Tibial nerve (tissue), 4 donors: Measurements from ENCODE around the gene RAB40B. TPM values are rescaled to one million over a fixed set of nuclear protein-coding genes. Genes with fewer than 3 reads are reported as not detected.

ENCODE experiments used
- DNase-seq, 2 donors: peaks; one replicate each; pipeline ENCODE4 v3.0.0-alpha.2; 2019; ENCODE audit warnings: low spot score in 2 of 2
- H3K27ac ChIP-seq, 4 donors: fragments of 200-600 bp; sonication (generic) in 3 of 4; one replicate each; pipeline ENCODE4 v1.5.1; 2017 to 2019; ENCODE audit warnings: mild to moderate bottlenecking in 1 of 4
- H3K27me3 ChIP-seq, 2 donors: fragments of 200-600 bp; sonication (generic) in 1 of 2; one replicate each; pipeline versions ENCODE4 v1.5.1 to v1.6.0; 2017 to 2019
- H3K36me3 ChIP-seq, 3 donors: fragments of 200-600 bp; sonication (generic); one replicate each; pipeline ENCODE4 v1.5.1; 2018 to 2019
- H3K4me1 ChIP-seq, 4 donors: fragments of 200-600 bp; sonication (generic) in 3 of 4; one replicate each; pipeline ENCODE4 v1.5.1; 2017 to 2019
- H3K4me3 ChIP-seq, 4 donors: fragments of 200-600 bp; sonication (generic) in 3 of 4; one replicate each; pipeline ENCODE4 v1.5.1; 2017 to 2019; ENCODE audit warnings: mild to moderate bottlenecking in 1 of 4, moderate library complexity in 1 of 4
- H3K9me3 ChIP-seq, 4 donors: fragments of 200-600 bp; sonication (generic) in 3 of 4; one replicate each; pipeline ENCODE4 v1.5.1; 2017 to 2019
- CTCF ChIP-seq, 5 experiments: fragments of 200-600 bp in 3 of 5; fragments of 450-650 bp in 2 of 5; sonication (generic) in 3 of 5; IDR thresholded peaks; one replicate each; pipeline ENCODE4 v1.5.1; 2016 to 2019; ENCODE audit warnings: antibody characterized with exemption in 5 of 5, mild to moderate bottlenecking in 3 of 5, moderate library complexity in 2 of 5
- EP300 ChIP-seq, 2 donors: sonication (generic); formaldehyde crosslinking; IDR thresholded peaks; one replicate each; pipeline ENCODE4 v1.6.1; 2017; ENCODE audit warnings: antibody characterized with exemption in 2 of 2, mild to moderate bottlenecking in 1 of 2
- POLR2A ChIP-seq, 2 donors: fragments of 450-650 bp; IDR thresholded peaks; one replicate each; pipeline ENCODE4 v1.6.1; 2017; ENCODE audit warnings: antibody characterized with exemption in 2 of 2, mild to moderate bottlenecking in 2 of 2, moderate library complexity in 2 of 2
- WGBS, 2 donors: methylation state at CpG; one replicate each; pipeline ENCODE4 v1.1.5; 2018; 5-methylcytosine and 5-hydroxymethylcytosine counted together
- total RNA-seq, 4 donors: library from RNA; depleted of rRNA; stranded (reverse); fragments of >200 nt; gene quantifications; one replicate each; pipeline ENCODE4 v1.1.0, GENCODE V29; 2016

RAB40B gene
- total RNA-seq, 4 donors from 2014 or later: 27.3 to 39.0 (median 36.7) TPM

- no peak for DNase-seq
- H3K9me3 ChIP-seq: peaks cover 0 to 8% (median 0%) of the 10 kb centered on the region in 4 donors
- no peak overlapping the region for H3K27ac ChIP-seq
- peaks cover 0 to 64% (median 5%) of the 10 kb centered on the region in 3 donors for H3K36me3 ChIP-seq
- WGBS, 2 donors: 89 to 92% methylated on average over 12 to 13 of the region's 13 CpGs
- peaks cover 0 to 24% (median 14%) of the 10 kb centered on the region in 4 donors for H3K4me1 ChIP-seq
- TF ChIP-seq CTCF (IDR thresholded peaks at IDR 0.05) (no peak), EP300 (IDR thresholded peaks at IDR 0.05) (no peak), POLR2A (IDR thresholded peaks at IDR 0.05) (no peak)
- no peak overlapping the region for H3K4me3 ChIP-seq
- no peaks in the 10 kb centered on the region for H3K27me3 ChIP-seq
Measured at GRCh38 chr17:82732118-82732743, 33.7 kb upstream of the RAB40B start.

- Histone ChIP-seq H3K4me1 (peaks cover 0 to 4% (median 1%) of the 10 kb centered on the region in 4 donors), H3K27ac (no peak overlapping the region), H3K4me3 (no peak overlapping the region), H3K36me3 (peaks cover 0 to 88% (median 10%) of the 10 kb centered on the region in 3 donors), H3K9me3 (peaks cover 0 to 8% (median 0%) of the 10 kb centered on the region in 4 donors), H3K27me3 (no peaks in the 10 kb centered on the region)
- no peak for DNase-seq
- TF ChIP-seq CTCF (IDR thresholded peaks at IDR 0.05) (no peak), EP300 (IDR thresholded peaks at IDR 0.05) (no peak), POLR2A (IDR thresholded peaks at IDR 0.05) (no peak)
- 86 to 90% methylated on average over 47 of the region's 48 CpGs for WGBS, 2 donors
Measured at GRCh38 chr17:82729479-82730260, 31.2 kb upstream of the RAB40B start.

- TF ChIP-seq CTCF (IDR thresholded peaks at IDR 0.05) (no peak), POLR2A (IDR thresholded peaks at IDR 0.05) (no peak), EP300 (IDR thresholded peaks at IDR 0.05) (no peak)
- WGBS, 2 donors: 95 to 99% methylated on average over 5 to 10 of the region's 10 CpGs
- peaks cover 0 to 97% (median 6%) of the 10 kb centered on the region in 3 donors for H3K36me3 ChIP-seq
Measured at GRCh38 chr17:82726427-82726826, 27.9 kb upstream of the RAB40B start.

GRCh38 chr17:82723169-82723807, 24.8 kb upstream of the RAB40B start:
- H3K27me3 ChIP-seq: no peaks in the 10 kb centered on the region
- DNase-seq: no peak
- peaks cover 2 to 98% (median 6%) of the 10 kb centered on the region in 3 donors for H3K36me3 ChIP-seq
- H3K27ac ChIP-seq: no peak overlapping the region
- TF ChIP-seq POLR2A (IDR thresholded peaks at IDR 0.05) (no peak), CTCF (IDR thresholded peaks at IDR 0.05) (no peak), EP300 (IDR thresholded peaks at IDR 0.05) (no peak)
- H3K4me3 ChIP-seq: no peak overlapping the region
- H3K9me3 ChIP-seq: no peaks in the 10 kb centered on the region
- H3K4me1 ChIP-seq: peaks cover 0 to 4% (median 0%) of the 10 kb centered on the region in 4 donors
- WGBS, 2 donors: 86 to 88% methylated on average over 26 of the region's 26 CpGs

More at GRCh38 chr17:82726427-82726826, 27.9 kb upstream of the RAB40B start:
- no peaks in the 10 kb centered on the region for H3K4me1 ChIP-seq
- H3K4me3 ChIP-seq: no peak overlapping the region
- DNase-seq: no peak
- H3K27ac ChIP-seq: no peak overlapping the region
- no peaks in the 10 kb centered on the region for H3K27me3 ChIP-seq
- H3K9me3 ChIP-seq: no peaks in the 10 kb centered on the region
